HG03457 (cell line): ENCODE measurements around the gene EHHADH.
A peak's percentile ranks its signal among the peaks of the same experiment; 100 is the strongest.
"Not testable (repeated sequence)": the region's sequence is repeated elsewhere in the genome, so short reads cannot be mapped to it uniquely, and the experiment has no call there.

Experiments
- ATAC-seq: cut with Tn5 transposase; IDR thresholded peaks from one replicate; pipeline ENCODE4 v1.9.1; 2021; ENCODE audit warnings: moderate number of reproducible peaks; ENCODE audit not compliant: unreplicated experiment

The EHHADH gene

GRCh38 chr3:185253645-185254410 is at the start of gene EHHADH:
TSS of gene EHHADH (minus strand) at chr3:185254049. CDS start at chr3:185254022, 27 bp downstream.
- ATAC-seq = peak; percentile 84

- not testable (repeated sequence) for ATAC-seq
Measured at GRCh38 chr3:185299918-185300426, 46.1 kb upstream of the EHHADH start.

DNA sequence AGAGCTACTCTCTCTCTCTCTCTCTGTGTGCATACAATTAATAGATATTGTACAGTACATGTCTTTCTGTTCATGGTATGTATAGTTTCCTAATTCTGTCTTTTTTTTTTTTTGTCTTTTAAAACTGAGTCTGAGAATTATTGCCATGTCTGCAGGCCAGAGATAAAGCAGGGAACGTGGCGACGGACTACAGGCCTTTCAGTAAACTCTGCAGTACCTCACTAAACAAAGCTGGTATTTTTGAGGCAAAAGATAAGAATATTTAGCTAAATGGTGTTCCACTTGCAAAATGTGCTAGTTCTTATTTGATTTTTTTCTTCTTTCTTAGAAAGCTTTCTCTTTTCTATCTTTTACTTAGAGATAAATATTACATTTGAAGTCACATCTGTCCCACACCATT is 44.0 kb upstream of the EHHADH start:
- no peak for ATAC-seq

DNA sequence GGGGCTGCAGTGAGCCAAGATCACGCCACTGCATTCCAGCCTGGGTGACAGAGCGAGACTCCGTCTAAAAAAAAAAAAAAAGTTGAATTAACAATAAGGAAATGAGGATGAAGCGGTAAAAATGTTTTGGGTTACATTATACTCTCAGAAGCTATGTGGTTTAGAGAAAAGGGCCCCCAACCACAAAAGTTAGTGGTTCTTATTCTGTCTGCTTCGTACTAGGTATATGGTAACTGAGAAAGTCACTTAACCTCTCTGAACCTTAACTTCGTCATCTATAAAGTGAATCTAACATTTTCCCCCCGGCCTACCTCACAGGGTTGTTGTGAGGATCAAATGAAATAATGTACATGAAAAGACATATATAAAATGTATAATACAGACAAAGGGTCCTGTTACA is 38.4 kb upstream of the EHHADH start:
- ATAC-seq = no peak

- ATAC-seq = no peak
Measured at GRCh38 chr3:185290266-185290665, 36.4 kb upstream of the EHHADH start.

DNA sequence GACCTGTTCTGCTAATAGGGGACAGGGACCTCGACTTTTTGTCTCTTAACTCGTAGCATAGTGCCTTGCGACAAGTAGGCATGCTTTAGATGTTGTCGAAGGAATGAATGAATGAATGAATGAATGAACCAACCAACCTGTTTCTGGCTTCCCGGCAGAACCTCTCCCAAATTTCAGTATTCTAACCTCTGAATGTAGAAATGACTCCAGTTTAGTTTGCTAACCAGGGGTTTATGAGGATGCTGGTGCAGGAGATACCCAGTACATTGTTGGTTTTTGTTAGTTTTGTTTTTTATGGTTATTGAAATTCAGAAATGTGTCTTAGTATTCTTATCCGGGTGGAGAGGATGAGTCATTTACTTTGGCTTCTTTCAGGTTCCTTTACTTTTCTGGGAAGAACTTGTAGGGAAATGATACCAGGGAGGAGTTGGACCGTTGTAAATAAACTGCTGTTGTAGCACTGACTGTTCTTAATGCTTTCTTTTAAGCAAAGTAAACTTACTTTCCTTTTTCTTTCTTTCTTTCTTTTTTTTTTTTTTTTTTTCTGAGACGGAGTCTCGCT is 29.6 kb upstream of the EHHADH start:
- ATAC-seq = no peak

DNA sequence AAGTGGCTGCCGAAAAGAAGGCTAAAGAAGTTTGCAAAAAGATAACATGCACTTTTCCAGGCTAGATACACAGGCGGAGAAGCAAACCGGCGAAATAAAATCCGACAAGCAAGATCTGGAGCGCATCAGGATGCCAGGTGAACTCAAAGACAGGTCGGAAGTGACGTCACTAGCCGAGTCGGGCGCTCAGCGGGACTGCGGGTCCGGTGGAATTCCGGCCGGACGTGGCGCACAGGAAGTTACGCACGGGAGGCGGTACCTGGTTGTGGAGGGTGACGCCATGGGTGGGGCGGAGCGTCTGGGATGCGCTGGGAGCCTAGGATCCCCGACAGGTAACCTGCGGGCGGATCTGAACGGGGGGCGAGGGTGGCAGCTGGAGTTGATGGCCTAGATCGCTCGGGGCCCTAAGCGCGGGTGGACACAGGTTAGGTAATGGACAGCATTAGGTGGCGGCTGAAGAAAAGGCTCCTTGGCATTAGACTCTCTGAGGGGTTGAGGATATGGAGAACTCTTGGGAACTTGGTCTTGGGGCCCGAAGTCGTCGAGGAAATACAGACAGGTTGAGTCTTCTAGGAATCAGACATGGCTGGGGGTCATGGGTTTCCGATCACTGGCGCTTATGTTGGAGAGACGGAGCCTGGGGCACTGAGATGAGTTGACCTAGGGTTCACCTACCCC is 29.0 kb upstream of the EHHADH start:
- ATAC-seq = peak; percentile 95

DNA sequence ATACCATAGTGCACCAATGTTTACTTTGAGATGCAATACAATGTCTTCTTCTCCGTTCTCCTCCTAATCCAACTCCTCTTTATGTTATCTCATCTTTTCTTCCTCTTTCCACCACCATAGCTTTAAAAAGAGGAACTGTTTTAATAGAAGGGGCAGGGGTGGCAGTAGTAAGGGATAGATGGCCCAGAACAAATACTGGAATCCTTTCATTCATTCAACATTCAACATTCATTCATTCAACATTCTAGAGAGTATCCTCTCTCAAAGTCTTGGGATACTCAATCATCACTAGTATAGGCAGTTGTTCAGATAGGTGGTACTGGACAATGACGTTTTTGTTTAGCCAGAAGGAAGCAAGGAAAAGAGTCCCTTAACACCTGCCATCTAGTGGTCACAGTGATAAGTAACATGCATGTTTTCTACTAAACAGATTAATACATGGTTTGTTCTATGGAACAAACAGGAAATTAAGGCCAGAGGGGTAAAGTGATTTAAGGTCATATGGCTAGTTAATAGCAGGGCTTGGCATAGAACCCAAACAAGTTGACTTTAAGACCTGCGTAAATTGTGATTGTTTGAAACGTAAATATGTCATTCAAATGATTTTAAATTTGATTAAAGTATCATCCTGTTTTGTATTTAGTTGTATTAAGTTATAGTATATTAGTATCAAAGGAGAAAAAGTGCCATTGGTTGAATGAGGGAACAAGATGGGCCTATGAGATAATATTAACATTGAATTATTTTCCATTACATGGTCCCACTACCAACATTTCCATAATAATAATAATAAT is 26.9 kb upstream of the EHHADH start:
- no peak for ATAC-seq

DNA sequence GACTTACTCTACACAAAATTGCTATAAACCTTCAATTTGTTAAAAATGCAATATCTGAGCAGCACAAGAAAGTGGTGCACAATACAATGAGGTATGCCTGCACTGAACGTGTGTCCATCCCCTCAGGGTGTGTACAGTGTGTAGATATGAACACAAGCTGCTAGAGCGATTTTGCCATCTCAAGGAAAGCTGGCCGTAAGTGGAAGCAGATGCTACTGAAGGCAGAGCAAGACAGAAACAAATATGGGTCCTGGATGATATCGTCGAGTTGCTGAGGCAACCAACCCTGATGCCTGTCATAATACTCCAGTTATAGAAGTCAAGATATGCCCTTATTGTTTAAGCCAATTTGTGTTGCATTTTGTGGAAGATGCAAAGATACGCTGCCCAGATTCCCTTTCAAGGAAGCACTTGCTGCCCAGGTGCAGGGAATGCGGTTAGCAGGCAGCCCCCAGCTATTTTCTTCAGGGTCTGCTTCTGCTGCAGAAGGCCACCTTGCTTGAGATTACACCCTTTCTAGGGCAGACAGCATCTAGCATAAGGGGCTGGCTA is 25.8 kb upstream of the EHHADH start:
- no peak for ATAC-seq

GRCh38 chr3:185276415-185276814 is 22.6 kb upstream of the EHHADH start:
- no peak for ATAC-seq

DNA sequence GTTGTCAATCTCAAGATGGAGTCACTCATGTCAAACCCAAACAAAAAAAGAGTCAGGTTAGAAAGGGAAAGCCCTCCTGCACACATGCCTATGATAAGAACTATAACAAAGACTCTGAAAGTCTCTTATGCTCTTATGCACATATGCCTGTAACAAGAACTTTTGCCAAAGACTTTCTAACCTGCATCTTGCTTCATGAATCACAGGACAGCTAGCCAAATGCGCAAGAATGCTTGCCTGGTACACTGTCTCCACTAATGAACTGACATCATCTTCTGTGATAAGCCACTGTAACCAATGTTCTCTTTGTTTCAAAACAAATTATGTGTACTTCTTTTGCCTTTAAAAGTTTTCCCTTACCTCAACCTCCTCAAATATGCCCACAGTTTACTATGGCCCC is 18.2 kb upstream of the EHHADH start:
- ATAC-seq = no peak

- ATAC-seq = no peak
Measured at GRCh38 chr3:185270956-185271332, 17.1 kb upstream of the EHHADH start.

GRCh38 chr3:185270262-185270955 is 16.6 kb upstream of the EHHADH start:
- ATAC-seq = no peak

DNA sequence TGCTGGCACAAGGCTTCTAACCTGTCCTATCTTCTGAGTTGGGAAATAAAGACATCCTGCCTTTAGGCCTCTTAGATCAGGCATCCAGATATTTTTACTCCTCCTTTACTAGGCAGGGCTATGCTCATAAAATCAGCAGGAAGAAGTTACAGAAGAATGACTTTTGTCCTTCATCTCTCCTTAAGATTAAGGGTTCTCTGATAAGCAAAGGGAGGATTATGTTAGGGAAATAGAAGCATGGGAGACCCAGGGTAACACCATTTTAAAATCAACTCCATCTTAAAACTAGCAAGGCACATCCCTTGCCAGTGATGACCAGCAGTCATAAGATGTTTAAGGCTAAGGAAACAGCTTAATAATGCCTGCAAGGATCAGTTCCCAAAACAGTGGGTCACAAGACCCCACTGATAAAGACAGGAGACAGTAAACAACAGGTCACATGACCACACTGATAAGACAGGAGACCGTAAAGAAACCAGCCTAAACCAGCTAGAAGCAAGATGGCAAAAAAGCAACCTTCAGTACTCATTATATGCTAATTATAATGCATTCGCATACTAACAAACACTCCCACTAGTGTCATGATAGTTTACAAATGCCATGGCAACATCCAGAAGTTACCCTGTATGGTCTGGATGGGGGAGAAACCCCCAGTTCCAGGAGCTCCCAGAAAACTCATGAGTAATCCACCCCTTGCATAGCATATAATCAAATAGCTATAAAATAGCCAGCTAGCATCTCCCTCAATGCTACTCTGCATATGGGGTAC is 14.5 kb upstream of the EHHADH start:
- ATAC-seq = no peak

DNA sequence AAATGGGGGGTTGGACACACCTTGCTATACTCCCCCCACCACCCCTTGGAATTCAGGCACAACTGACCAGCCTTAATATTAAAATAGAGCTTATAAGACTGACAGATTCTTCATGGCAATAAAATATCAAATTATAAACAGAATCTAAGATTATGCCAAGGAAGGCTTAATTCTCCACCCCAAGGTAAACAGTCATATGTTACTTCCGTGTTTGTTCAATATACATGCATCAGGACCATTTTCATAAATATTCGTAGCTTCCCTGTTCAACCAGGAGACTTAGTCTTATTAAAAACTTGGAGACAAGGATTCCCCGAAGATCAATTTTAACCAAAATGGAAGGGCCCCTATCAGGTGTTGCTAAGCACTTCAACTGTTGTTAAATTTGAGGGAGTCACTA is 13.3 kb upstream of the EHHADH start:
- ATAC-seq = no peak

GRCh38 chr3:185264849-185265553 is 11.2 kb upstream of the EHHADH start:
- ATAC-seq = no peak

DNA sequence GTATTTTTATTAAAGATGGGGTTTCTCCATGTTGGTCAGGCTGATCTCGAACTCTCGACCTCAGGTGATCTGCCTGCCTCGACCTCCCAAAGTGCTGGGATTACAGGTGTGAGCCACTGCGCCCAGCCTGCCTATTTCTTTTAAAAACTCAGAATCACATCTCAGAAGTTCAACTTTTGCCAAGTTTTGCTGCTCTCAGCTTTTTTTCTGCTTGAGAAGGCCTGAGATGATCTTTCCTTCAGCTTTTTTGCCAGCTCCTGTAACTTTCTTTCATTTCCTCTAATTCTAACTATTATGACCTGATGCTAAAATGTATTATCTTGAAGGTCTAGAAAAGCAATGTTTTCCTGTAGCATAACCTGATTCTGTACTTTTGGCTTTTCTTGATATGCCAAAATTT is 9.6 kb upstream of the EHHADH start:
- ATAC-seq = no peak

DNA sequence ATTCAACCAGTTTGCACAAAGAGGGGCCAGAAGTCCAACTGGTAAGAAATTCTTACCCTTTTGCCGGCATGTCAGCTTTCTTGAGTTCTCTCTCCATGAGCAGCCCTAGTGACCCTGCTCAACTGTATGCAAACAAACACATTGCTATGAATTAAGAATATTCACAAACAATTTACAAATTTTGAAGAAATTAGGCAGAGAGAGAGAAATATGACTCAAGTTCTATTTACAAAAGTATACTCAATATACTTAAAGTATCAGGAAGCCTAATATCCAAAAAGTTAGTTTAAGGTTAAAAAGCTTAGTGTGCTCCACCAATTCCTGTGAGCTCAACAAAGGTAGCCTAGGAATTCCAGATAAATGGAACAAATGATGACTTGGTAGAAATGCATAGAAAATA is 3.5 kb upstream of the EHHADH start:
- ATAC-seq = no peak

- no peak for ATAC-seq
Measured at GRCh38 chr3:185254799-185255198, 950 bp upstream of the EHHADH start.
